Skeletal muscle tissue (tissue), 4 donors: ENCODE results near the gene HOXA4. TPM values are rescaled to one million over a fixed set of nuclear protein-coding genes. Genes with fewer than 3 reads are reported as not detected.

Experiments used
- H3K27ac ChIP-seq: one replicate; pipeline ENCODE4 v1.7.0; 2013; ENCODE audit warnings: mild to moderate bottlenecking, low read depth, low read length, inconsistent platforms
- H3K27me3 ChIP-seq, 3 donors: one replicate each; pipeline ENCODE4 v1.7.0; 2013; ENCODE audit warnings: low read length in 3 of 3; ENCODE audit not compliant: control insufficient read depth in 3 of 3, insufficient read depth in 3 of 3
- H3K36me3 ChIP-seq, 3 donors: one replicate each; pipeline ENCODE4 v1.7.0; 2013; ENCODE audit warnings: low read length in 3 of 3; ENCODE audit not compliant: control insufficient read depth in 3 of 3, insufficient read depth in 3 of 3
- H3K4me1 ChIP-seq, 3 donors: one replicate each; pipeline ENCODE4 v1.7.0; 2013; ENCODE audit warnings: low read length in 3 of 3, mild to moderate bottlenecking in 3 of 3; ENCODE audit not compliant: control insufficient read depth in 3 of 3, insufficient read depth in 3 of 3
- H3K4me3 ChIP-seq, 3 donors: one replicate each; pipeline ENCODE4 v1.7.0; 2013; ENCODE audit warnings: low read length in 3 of 3
- H3K9ac ChIP-seq, 3 donors: one replicate each; pipeline ENCODE4 v1.7.0; 2013; ENCODE audit warnings: low read length in 3 of 3, mild to moderate bottlenecking in 3 of 3, moderate library complexity in 2 of 3, low read depth in 1 of 3
- H3K9me3 ChIP-seq, 3 donors: one replicate each; pipeline ENCODE4 v1.7.0; 2013; ENCODE audit warnings: low read length in 3 of 3; ENCODE audit not compliant: control insufficient read depth in 3 of 3
- total RNA-seq: library from RNA; depleted of rRNA; stranded (reverse); fragments of >200 nt; gene quantifications from one replicate; pipeline ENCODE4 v1.2.3, GENCODE V29; 2014
- donor health status: Osteomylitis.

The HOXA4 gene
- total RNA-seq, 1 donor from 2014 or later, result 2.1 TPM

- peaks cover 0 to 5% (median 0%) of the 10 kb centered on the region in 3 donors for H3K27me3 ChIP-seq
- H3K27ac ChIP-seq, result no peak overlapping the region
- no peak overlapping the region for H3K4me3 ChIP-seq
- peaks cover 0 to 6% (median 0%) of the 10 kb centered on the region in 3 donors for H3K36me3 ChIP-seq
- no peak overlapping the region for H3K9ac ChIP-seq
- peaks cover 16 to 24% (median 21%) of the 10 kb centered on the region in 3 donors for H3K4me1 ChIP-seq
- H3K9me3 ChIP-seq, result no peaks in the 10 kb centered on the region
Observed at GRCh38 chr7:27099453-27100370, 30.8 kb downstream of the HOXA4 start.

- peaks cover 0 to 6% (median 0%) of the 10 kb centered on the region in 3 donors for H3K36me3 ChIP-seq
- H3K4me1 ChIP-seq, result peaks cover 13 to 24% (median 21%) of the 10 kb centered on the region in 3 donors
- peak overlapping the region; percentile 80 for H3K27ac ChIP-seq
- peak overlapping the region in 2 of 3 donors; percentile 34 to 35 for H3K9ac ChIP-seq
- H3K4me3 ChIP-seq, result peak overlapping the region in 1 of 3 donors; percentile 41
- H3K27me3 ChIP-seq, result peaks cover 0 to 5% (median 0%) of the 10 kb centered on the region in 3 donors
- H3K9me3 ChIP-seq, result no peaks in the 10 kb centered on the region
Observed at GRCh38 chr7:27098578-27099451, 31.7 kb downstream of the HOXA4 start.

GRCh38 chr7:27097686-27098577, 32.6 kb downstream of the HOXA4 start:
- H3K36me3 ChIP-seq, result peaks cover 0 to 6% (median 0%) of the 10 kb centered on the region in 3 donors
- H3K4me3 ChIP-seq, result peak overlapping the region; percentile 35 to 90 (median 89)
- H3K9me3 ChIP-seq, result no peaks in the 10 kb centered on the region
- peak overlapping the region; percentile 80 for H3K27ac ChIP-seq
- peak overlapping the region; percentile 20 to 35 (median 33) for H3K9ac ChIP-seq
- H3K27me3 ChIP-seq, result peaks cover 0 to 2% (median 0%) of the 10 kb centered on the region in 3 donors
- H3K4me1 ChIP-seq, result peaks cover 13 to 24% (median 21%) of the 10 kb centered on the region in 3 donors

GRCh38 chr7:27096768-27097514, 33.6 kb downstream of the HOXA4 start:
- Histone ChIP-seq H3K9ac (peak overlapping the region; percentile 87 to 89 (median 88)), H3K4me3 (peak overlapping the region; percentile 86 to 90 (median 89)), H3K9me3 (no peaks in the 10 kb centered on the region), H3K4me1 (peaks cover 13 to 24% (median 21%) of the 10 kb centered on the region in 3 donors), H3K36me3 (peaks cover 0 to 6% (median 0%) of the 10 kb centered on the region in 3 donors), H3K27ac (peak overlapping the region; percentile 80), H3K27me3 (peaks cover 0 to 2% (median 0%) of the 10 kb centered on the region in 3 donors)

- Histone ChIP-seq H3K4me1 (peaks cover 13 to 24% (median 21%) of the 10 kb centered on the region in 3 donors), H3K36me3 (peaks cover 0 to 6% (median 0%) of the 10 kb centered on the region in 3 donors), H3K27me3 (peaks cover 0 to 2% (median 0%) of the 10 kb centered on the region in 3 donors), H3K27ac (peak within 1 kb of the TSS; percentile 80), H3K9me3 (no peaks in the 10 kb centered on the region), H3K9ac (peak within 1 kb of the TSS; percentile 87 to 89 (median 88)), H3K4me3 (peak within 1 kb of the TSS; percentile 86 to 90 (median 89))
Observed at GRCh38 chr7:27095897-27096767, 34.4 kb downstream of the HOXA4 start, which contains the start of gene HOXA1. Gene HOXA1, minus strand, starts transcription at chr7:27096000. Its CDS starts 88 bp downstream, at chr7:27095912.

GRCh38 chr7:27095050-27095896, 35.3 kb downstream of the HOXA4 start:
- Histone ChIP-seq H3K27ac (no peak overlapping the region), H3K4me3 (peak overlapping the region; percentile 86 to 90 (median 89)), H3K9me3 (no peaks in the 10 kb centered on the region), H3K36me3 (no peaks in the 10 kb centered on the region), H3K9ac (peak overlapping the region in 2 of 3 donors; percentile 23 to 55), H3K4me1 (peaks cover 13 to 24% (median 21%) of the 10 kb centered on the region in 3 donors), H3K27me3 (peaks cover under 1 to 3% (median 2%) of the 10 kb centered on the region in 3 donors)

GRCh38 chr7:27094304-27095049, 36.1 kb downstream of the HOXA4 start:
- no peaks in the 10 kb centered on the region for H3K36me3 ChIP-seq
- no peak overlapping the region for H3K9ac ChIP-seq
- H3K9me3 ChIP-seq, result no peaks in the 10 kb centered on the region
- no peak overlapping the region for H3K27ac ChIP-seq
- H3K4me3 ChIP-seq, result no peak overlapping the region
- peaks cover 13 to 24% (median 21%) of the 10 kb centered on the region in 3 donors for H3K4me1 ChIP-seq
- peaks cover 4 to 8% (median 6%) of the 10 kb centered on the region in 3 donors for H3K27me3 ChIP-seq
